ENCODE measurements around the gene EPHB3. TPM values are rescaled to one million over a fixed set of nuclear protein-coding genes. Genes with fewer than 3 reads are reported as not detected.

The EPHB3 gene
- total RNA-seq, 1 donor from 2014 or later: 17.2 TPM

DNA sequence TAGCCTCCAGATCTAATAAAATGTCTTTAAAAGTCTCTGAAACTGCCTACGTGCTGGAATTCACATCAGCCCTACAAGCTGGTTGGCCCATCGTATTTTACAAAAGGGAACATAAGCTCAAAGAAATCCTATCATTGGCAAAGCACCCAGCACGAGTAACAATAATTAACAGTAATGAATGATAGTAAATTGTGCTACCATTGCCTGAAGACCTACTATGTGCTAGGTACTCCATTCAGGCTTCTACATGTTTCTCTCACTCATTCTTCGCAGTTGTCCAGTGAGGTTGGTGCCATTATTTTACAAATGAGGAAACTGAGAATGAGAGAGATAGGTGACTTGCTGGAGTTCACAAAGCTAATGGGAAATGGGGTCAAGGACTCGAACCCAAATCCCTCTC lies 7.1 kb upstream of the EPHB3 start:
- no peak for TF ChIP-seq EZH2 (IDR thresholded peaks at IDR 0.05; ENCODE audit: insufficient read depth, low read length)
- TF ChIP-seq, protein P1, sequence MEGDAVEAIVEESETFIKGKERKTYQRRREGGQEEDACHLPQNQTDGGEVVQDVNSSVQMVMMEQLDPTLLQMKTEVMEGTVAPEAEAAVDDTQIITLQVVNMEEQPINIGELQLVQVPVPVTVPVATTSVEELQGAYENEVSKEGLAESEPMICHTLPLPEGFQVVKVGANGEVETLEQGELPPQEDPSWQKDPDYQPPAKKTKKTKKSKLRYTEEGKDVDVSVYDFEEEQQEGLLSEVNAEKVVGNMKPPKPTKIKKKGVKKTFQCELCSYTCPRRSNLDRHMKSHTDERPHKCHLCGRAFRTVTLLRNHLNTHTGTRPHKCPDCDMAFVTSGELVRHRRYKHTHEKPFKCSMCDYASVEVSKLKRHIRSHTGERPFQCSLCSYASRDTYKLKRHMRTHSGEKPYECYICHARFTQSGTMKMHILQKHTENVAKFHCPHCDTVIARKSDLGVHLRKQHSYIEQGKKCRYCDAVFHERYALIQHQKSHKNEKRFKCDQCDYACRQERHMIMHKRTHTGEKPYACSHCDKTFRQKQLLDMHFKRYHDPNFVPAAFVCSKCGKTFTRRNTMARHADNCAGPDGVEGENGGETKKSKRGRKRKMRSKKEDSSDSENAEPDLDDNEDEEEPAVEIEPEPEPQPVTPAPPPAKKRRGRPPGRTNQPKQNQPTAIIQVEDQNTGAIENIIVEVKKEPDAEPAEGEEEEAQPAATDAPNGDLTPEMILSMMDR (IDR thresholded peaks at IDR 0.05; ENCODE audit: insufficient read depth, low read depth, low read length): no peak
- peaks cover 2% of the 10 kb centered on the region for H3K36me3 Mint-ChIP-seq (ENCODE audit: low read depth, unreplicated experiment)
- H3K4me3 Mint-ChIP-seq (ENCODE audit: unreplicated experiment): no peak overlapping the region
- FAIRE-seq (no peak), DNase-seq (ENCODE audit: low read depth) (no peak)
- no peaks in the 10 kb centered on the region for H3K9me3 Mint-ChIP-seq (ENCODE audit: unreplicated experiment)
- H3K4me3 ChIP-seq (ENCODE audit: insufficient read depth, low read depth, low read length): no peak overlapping the region
- no peaks in the 10 kb centered on the region for H3K4me1 ChIP-seq (ENCODE audit: insufficient read depth, low read length)
- H3K27ac Mint-ChIP-seq (ENCODE audit: unreplicated experiment): no peak overlapping the region
- no peaks in the 10 kb centered on the region for H3K4me1 Mint-ChIP-seq (ENCODE audit: low read depth, unreplicated experiment)
- H3K27me3 ChIP-seq (ENCODE audit: insufficient read depth, low read length): peaks cover 53% of the 10 kb centered on the region
- no peak overlapping the region for H3K9ac ChIP-seq (ENCODE audit: low read length)
- no peaks in the 10 kb centered on the region for H3K79me2 ChIP-seq (ENCODE audit: insufficient read depth, low read length)
- H2AFZ ChIP-seq (ENCODE audit: low read depth, low read length): no peak overlapping the region
- no peak overlapping the region for H3K27ac ChIP-seq (ENCODE audit: low read depth, low read length)
- no peak overlapping the region for H3K4me2 ChIP-seq (ENCODE audit: low read length)
- no peaks in the 10 kb centered on the region for H3K36me3 ChIP-seq (ENCODE audit: insufficient read depth, low read length)
- H3K9me3 ChIP-seq (ENCODE audit: insufficient read depth, low read depth, low read length): no peaks in the 10 kb centered on the region
- no peaks in the 10 kb centered on the region for H4K20me1 ChIP-seq (ENCODE audit: insufficient read depth, low read length)
- H3K27me3 Mint-ChIP-seq (ENCODE audit: low read depth, unreplicated experiment): peaks cover 66% of the 10 kb centered on the region

DNA sequence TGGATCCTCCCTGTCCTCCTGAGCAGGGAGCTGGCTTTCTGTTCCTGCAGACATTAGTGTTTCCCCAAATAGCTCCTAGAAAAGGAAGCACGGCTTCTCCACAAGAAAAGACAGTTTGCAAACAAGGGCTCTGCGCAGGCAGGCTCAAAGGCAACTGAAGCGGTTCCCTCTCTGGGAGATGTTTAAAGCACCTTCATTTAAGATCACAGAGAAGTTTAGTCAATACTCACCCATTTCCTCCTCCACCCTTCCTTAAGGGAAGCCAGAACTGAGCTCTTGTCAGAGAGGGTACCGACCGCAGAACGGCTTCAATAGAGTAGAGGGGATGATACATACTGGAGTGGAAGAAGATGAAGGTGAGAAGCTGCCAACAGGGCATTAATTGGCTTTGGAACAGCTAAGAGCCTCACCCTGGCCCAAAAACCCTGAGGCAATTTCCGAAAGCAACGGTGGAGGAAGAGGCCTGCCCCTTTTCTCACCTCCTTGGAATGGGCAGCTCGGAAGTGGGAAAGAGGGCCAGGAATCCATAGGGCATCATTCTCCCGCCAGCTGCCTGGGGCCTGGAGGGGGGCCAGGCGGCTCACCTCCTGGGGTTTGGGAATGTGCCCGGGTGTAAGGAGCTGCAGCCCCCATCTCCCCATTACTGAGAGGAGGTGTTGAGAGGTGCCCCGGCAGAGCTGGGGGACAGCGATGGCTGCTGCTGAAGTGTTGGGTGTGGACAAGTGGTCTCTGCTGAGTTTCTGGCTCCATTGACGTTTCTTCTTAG lies 4.8 kb upstream of the EPHB3 start:
- FAIRE-seq (no peak), DNase-seq (ENCODE audit: low read depth) (no peak)
- no peaks in the 10 kb centered on the region for H3K36me3 ChIP-seq (ENCODE audit: insufficient read depth, low read length)
- H3K4me1 Mint-ChIP-seq (ENCODE audit: low read depth, unreplicated experiment): peaks cover 8% of the 10 kb centered on the region
- peaks cover 65% of the 10 kb centered on the region for H3K27me3 Mint-ChIP-seq (ENCODE audit: low read depth, unreplicated experiment)
- H3K36me3 Mint-ChIP-seq (ENCODE audit: low read depth, unreplicated experiment): peaks cover 2% of the 10 kb centered on the region
- H3K27me3 ChIP-seq (ENCODE audit: insufficient read depth, low read length): peaks cover 49% of the 10 kb centered on the region
- no peaks in the 10 kb centered on the region for H4K20me1 ChIP-seq (ENCODE audit: insufficient read depth, low read length)
- H3K79me2 ChIP-seq (ENCODE audit: insufficient read depth, low read length): no peaks in the 10 kb centered on the region
- H3K4me1 ChIP-seq (ENCODE audit: insufficient read depth, low read length): peaks cover 7% of the 10 kb centered on the region
- H3K27ac ChIP-seq (ENCODE audit: low read depth, low read length): no peak overlapping the region
- H3K9me3 ChIP-seq (ENCODE audit: insufficient read depth, low read depth, low read length): no peaks in the 10 kb centered on the region
- no peaks in the 10 kb centered on the region for H3K9me3 Mint-ChIP-seq (ENCODE audit: unreplicated experiment)
- no peak overlapping the region for H3K27ac Mint-ChIP-seq (ENCODE audit: unreplicated experiment)
- H2AFZ ChIP-seq (ENCODE audit: low read depth, low read length): no peak overlapping the region
- no peak overlapping the region for H3K9ac ChIP-seq (ENCODE audit: low read length)
- no peak overlapping the region for H3K4me3 ChIP-seq (ENCODE audit: insufficient read depth, low read depth, low read length)
- no peak for TF ChIP-seq EZH2 (IDR thresholded peaks at IDR 0.05; ENCODE audit: insufficient read depth, low read length)
- TF ChIP-seq, protein P1 (IDR thresholded peaks at IDR 0.05; ENCODE audit: insufficient read depth, low read depth, low read length): no peak
- H3K4me2 ChIP-seq (ENCODE audit: low read length): no peak overlapping the region
- no peak overlapping the region for H3K4me3 Mint-ChIP-seq (ENCODE audit: unreplicated experiment)

DNA sequence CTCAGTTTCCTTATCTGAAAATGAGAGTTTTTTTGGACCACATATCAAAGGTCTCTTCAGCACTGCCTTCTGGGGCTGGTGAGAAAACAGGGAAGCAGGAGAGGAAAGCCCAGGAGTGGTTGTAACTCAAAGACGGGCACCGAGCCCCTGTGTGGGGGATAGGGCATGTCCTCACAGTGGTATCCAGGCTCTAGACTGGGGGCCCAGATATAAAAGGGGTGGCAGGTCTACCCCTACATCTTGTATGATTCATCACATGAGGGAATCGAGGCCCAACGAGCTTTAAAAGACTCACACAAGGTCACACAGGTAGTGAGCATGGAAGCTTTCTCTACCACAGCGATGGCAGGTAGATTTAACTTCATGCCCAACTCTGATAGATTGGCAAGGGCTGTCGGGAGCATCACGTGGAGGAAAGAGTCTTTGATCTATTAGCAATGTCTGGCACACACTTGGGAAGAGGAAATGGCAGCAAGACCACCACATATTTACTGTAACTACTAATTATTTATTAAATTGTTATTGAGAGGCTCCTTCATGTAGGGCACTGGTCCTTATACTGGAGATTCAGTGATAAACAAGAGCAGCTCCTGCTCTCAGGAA lies 4.1 kb upstream of the EPHB3 start:
- Histone ChIP-seq H2AFZ (ENCODE audit: low read depth, low read length) (no peak overlapping the region), H3K27ac (ENCODE audit: low read depth, low read length) (no peak overlapping the region), H3K4me3 (ENCODE audit: insufficient read depth, low read depth, low read length) (no peak overlapping the region), H4K20me1 (ENCODE audit: insufficient read depth, low read length) (no peaks in the 10 kb centered on the region), H3K79me2 (ENCODE audit: insufficient read depth, low read length) (no peaks in the 10 kb centered on the region), H3K4me1 (ENCODE audit: insufficient read depth, low read length) (peaks cover 7% of the 10 kb centered on the region), H3K9me3 (ENCODE audit: insufficient read depth, low read depth, low read length) (no peaks in the 10 kb centered on the region), H3K4me2 (ENCODE audit: low read length) (no peak overlapping the region), H3K36me3 (ENCODE audit: insufficient read depth, low read length) (no peaks in the 10 kb centered on the region), H3K27me3 (ENCODE audit: insufficient read depth, low read length) (peaks cover 46% of the 10 kb centered on the region), H3K9ac (ENCODE audit: low read length) (no peak overlapping the region)
- Mint-ChIP-seq H3K27me3 (ENCODE audit: low read depth, unreplicated experiment) (peaks cover 59% of the 10 kb centered on the region), H3K4me1 (ENCODE audit: low read depth, unreplicated experiment) (peaks cover 8% of the 10 kb centered on the region), H3K36me3 (ENCODE audit: low read depth, unreplicated experiment) (peaks cover 2% of the 10 kb centered on the region), H3K9me3 (ENCODE audit: unreplicated experiment) (no peaks in the 10 kb centered on the region), H3K27ac (ENCODE audit: unreplicated experiment) (no peak overlapping the region), H3K4me3 (ENCODE audit: unreplicated experiment) (no peak overlapping the region)
- TF ChIP-seq EZH2 (IDR thresholded peaks at IDR 0.05; ENCODE audit: insufficient read depth, low read length): no peak
- TF ChIP-seq, protein P1 (IDR thresholded peaks at IDR 0.05; ENCODE audit: insufficient read depth, low read depth, low read length): no peak
- FAIRE-seq: no peak
- DNase-seq (ENCODE audit: low read depth): no peak
